Right lobe of liver (tissue), 4 donors: ENCODE data around the gene SH3GL1.

Source experiments
- CTCF ChIP-seq, 4 donors: fragments of 200-600 bp in 3 of 4; fragments of 450-650 bp in 1 of 4; IDR thresholded peaks; one replicate each; pipeline versions ENCODE4 v1.5.1 to v1.8.0; 2016 to 2022; ENCODE audit warnings: antibody characterized with exemption in 4 of 4, mild to moderate bottlenecking in 2 of 4
- POLR2A ChIP-seq: fragments of 450-650 bp; IDR thresholded peaks from one replicate; pipeline ENCODE4 v1.6.1; 2017; ENCODE audit warnings: antibody characterized with exemption, mild to moderate bottlenecking
- donor health status: DM: no; HTN: no; CAD: no.
- donor health status: DM: no; HTN: no; CAD: no.
- donor health status: DM: no; HTN: yes; CAD: no.

- TF ChIP-seq CTCF (IDR thresholded peaks at IDR 0.05) (no peak), POLR2A (no peak)
These were observed 14.9 kb downstream of the SH3GL1 start for GRCh38 chr19:4385291-4386040.
